Activated CD8-positive, alpha-beta T cell treated with anti-CD3 and anti-CD28 coated beads, Interleukin-2, amount 10 ng/mL, durations not matched to agents 7 days and 5 days (primary cell): ENCODE results near the gene TBCEL. TPM values are rescaled to one million over a fixed set of nuclear protein-coding genes. Genes with fewer than 3 reads are reported as not detected.
A peak's percentile ranks its signal among the peaks of the same experiment; 100 is the strongest.

Experiments used
- ATAC-seq: fragments of 150-1000 bp; cut with Tn5 transposase; one replicate; pipeline ENCODE4 v1.10.0; 2021; ENCODE audit warnings: moderate library complexity
- CTCF ChIA-PET: fragments of 350-600 bp; sonication (Branson Sonifier 250); formaldehyde crosslinking; loops from one replicate; lab custom pipeline; 2021; ENCODE audit warnings: antibody characterized with exemption; lab: Charles Lee
- POLR2A ChIA-PET: fragments of 350-600 bp; sonication (Branson Sonifier 250); formaldehyde crosslinking; loops from one replicate; lab custom pipeline; 2021; ENCODE audit warnings: antibody characterized with exemption; lab: Charles Lee
- DNase-seq: peaks from one replicate; pipeline ENCODE4 v3.0.0-alpha.2; 2020
- H3K27ac Mint-ChIP-seq: one replicate; pipeline ENCODE4 v1.8.0; 2021; ENCODE audit warnings: mild to moderate bottlenecking, mixed read lengths
- H3K27me3 Mint-ChIP-seq: one replicate; pipeline ENCODE4 v1.8.0; 2021; ENCODE audit warnings: low read depth, mixed read lengths
- H3K36me3 Mint-ChIP-seq: one replicate; pipeline ENCODE4 v1.8.0; 2021; ENCODE audit warnings: low read depth, mixed read lengths
- H3K4me1 Mint-ChIP-seq: one replicate; pipeline ENCODE4 v1.8.0; 2021; ENCODE audit warnings: low read depth, mixed read lengths
- H3K4me3 Mint-ChIP-seq: one replicate; pipeline ENCODE4 v1.8.0; 2021; ENCODE audit warnings: mild to moderate bottlenecking, mixed read lengths
- H3K9me3 Mint-ChIP-seq: one replicate; pipeline ENCODE4 v1.8.0; 2022; ENCODE audit warnings: mixed read lengths; ENCODE audit not compliant: insufficient read depth
- total RNA-seq, 2 experiments: library from RNA; stranded (reverse); gene quantifications; one replicate each; pipeline ENCODE4 v1.2.3, GENCODE V29; 2021

Gene TBCEL
- total RNA-seq = 10 to 100 TPM; 10.1 to 10.6 TPM

- Mint-ChIP-seq H3K27me3 (peaks cover 6% of the 10 kb centered on the region), H3K36me3 (no peaks in the 10 kb centered on the region), H3K9me3 (no peaks in the 10 kb centered on the region), H3K4me3 (peak within 1 kb of the TSS; percentile 77), H3K27ac (peak within 1 kb of the TSS; percentile 75), H3K4me1 (peaks cover 13% of the 10 kb centered on the region)
- ChIA-PET POLR2A (interaction anchor here (0.7 to 1.0 kb wide), 2 partner anchors 24 to 714 kb away, joined by 3 read pairs; no protein-coding TSS in a partner anchor), CTCF (interaction anchor here (1.3 to 1.9 kb wide), 2 partner anchors 10 to 13 kb away, joined by 4 to 6 read pairs; no protein-coding TSS in a partner anchor)
- ATAC-seq (peak; percentile 84), DNase-seq (peak; percentile 81)
Measured at GRCh38 chr11:121023848-121024751, at the start of gene TBCEL. Gene TBCEL, plus strand, starts transcription at chr11:121024102. Its CDS starts 21,589 bp downstream, at chr11:121045691.

DNA sequence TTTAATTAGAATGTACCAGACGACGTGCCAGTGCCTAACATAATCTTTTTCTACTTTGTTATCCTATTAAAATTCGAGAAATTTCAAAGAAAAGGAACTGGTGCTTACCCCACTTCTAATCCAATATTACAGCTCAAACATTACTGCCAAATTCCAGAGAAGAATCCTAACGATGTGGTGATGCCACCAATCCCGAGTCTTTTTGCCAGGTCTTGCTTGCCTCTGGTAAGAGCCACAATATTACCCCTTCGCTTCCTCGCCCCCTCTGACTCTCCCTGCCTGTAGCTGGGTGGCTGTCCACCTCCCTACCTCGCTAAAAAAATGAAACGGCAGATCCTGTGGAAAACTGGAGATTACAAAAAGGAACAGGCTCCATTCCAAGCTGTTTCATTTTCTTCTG, 49.4 kb upstream of the TBCEL start:
- DNase-seq (no peak), ATAC-seq (no peak)
- H3K4me1 Mint-ChIP-seq = no peaks in the 10 kb centered on the region
- peaks cover 15% of the 10 kb centered on the region for H3K27me3 Mint-ChIP-seq
- ChIA-PET POLR2A (no interaction called here), CTCF (no interaction called here)
- no peak overlapping the region for H3K27ac Mint-ChIP-seq
- no peaks in the 10 kb centered on the region for H3K9me3 Mint-ChIP-seq
- no peaks in the 10 kb centered on the region for H3K36me3 Mint-ChIP-seq
- H3K4me3 Mint-ChIP-seq = no peak overlapping the region

GRCh38 chr11:120974965-120975364, 48.9 kb upstream of the TBCEL start:
- H3K36me3 Mint-ChIP-seq = no peaks in the 10 kb centered on the region
- CTCF ChIA-PET = no interaction called here
- ATAC-seq (no peak), DNase-seq (no peak)
- no peaks in the 10 kb centered on the region for H3K9me3 Mint-ChIP-seq
- H3K27me3 Mint-ChIP-seq = peaks cover 16% of the 10 kb centered on the region
- H3K27ac Mint-ChIP-seq = no peak overlapping the region
- no peaks in the 10 kb centered on the region for H3K4me1 Mint-ChIP-seq
- POLR2A ChIA-PET = no interaction called here
- H3K4me3 Mint-ChIP-seq = no peak overlapping the region

DNA sequence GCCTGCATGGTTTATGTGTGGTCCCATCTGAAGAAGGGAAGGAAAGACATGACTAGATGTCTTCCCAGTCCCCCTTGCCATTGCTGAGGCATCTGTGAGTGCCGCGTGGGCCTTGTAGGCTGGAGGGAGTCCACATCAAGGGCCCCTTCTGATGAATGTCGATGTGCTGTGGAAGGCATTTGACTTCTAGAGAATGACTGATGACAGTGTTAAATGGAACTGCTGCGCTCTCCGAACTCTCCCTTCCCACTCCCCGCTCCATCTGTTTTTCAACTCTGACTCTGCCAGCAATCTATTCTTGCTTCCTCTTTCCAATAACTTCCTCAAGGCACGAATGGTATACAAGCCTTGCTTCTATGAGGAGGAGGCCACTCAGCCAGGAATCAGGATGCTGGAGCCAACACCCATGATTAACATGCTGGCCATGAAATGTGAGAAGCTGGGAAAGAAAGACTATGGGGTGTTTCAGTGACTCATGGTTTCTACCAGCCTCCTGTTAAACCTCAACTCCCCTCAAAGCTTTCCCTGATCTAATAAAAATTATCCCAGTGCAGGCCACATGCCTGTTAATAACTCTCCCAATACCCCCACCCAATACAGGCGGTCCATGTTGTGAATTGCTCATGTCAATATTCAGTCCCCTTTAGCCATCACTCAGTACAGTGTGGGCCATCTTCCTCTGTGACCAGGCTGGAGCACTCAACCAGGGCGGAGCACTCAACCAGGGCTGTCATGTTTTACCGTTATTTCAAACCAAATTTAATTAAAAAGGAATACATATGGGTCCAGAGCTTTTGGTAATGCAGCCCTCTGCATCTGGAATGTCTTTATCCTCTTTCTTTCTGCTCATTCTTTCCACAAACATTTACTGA, 46.4 kb upstream of the TBCEL start:
- CTCF ChIA-PET = no interaction called here
- POLR2A ChIA-PET = interaction anchor here (0.5 kb wide), 2 partner anchors 13 to 17 kb away, joined by 3 to 4 read pairs; no protein-coding TSS in a partner anchor
- peaks cover 30% of the 10 kb centered on the region for H3K27me3 Mint-ChIP-seq
- DNase-seq (no peak), ATAC-seq (no peak)
- no peak overlapping the region for H3K27ac Mint-ChIP-seq
- no peaks in the 10 kb centered on the region for H3K36me3 Mint-ChIP-seq
- H3K9me3 Mint-ChIP-seq = no peaks in the 10 kb centered on the region
- no peaks in the 10 kb centered on the region for H3K4me1 Mint-ChIP-seq
- no peak overlapping the region for H3K4me3 Mint-ChIP-seq

DNA sequence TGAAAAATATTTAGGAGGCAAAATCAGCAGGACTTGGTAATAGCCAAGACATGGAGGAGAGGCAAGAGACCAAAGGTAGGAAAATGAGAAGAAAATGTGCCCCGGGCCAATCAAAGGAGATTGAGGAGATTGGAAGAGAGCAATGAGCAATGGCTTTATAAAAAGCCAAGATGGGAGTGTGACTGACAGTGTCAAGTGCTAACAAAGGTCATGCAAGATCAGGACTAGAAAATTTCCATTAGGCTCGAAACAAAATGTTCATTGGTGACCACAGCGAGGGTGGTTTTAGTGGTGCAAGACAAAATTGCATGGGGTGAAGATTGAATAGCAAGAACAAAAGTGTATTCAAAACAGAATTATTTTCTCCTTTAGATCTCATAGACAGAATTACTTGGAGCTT, 45.2 kb upstream of the TBCEL start:
- no peak for DNase-seq
- Mint-ChIP-seq H3K27me3 (peaks cover 41% of the 10 kb centered on the region), H3K4me1 (no peaks in the 10 kb centered on the region), H3K9me3 (no peaks in the 10 kb centered on the region), H3K27ac (no peak overlapping the region), H3K36me3 (no peaks in the 10 kb centered on the region), H3K4me3 (no peak overlapping the region)
- ChIA-PET CTCF (no interaction called here), POLR2A (no interaction called here)
- no peak for ATAC-seq

DNA sequence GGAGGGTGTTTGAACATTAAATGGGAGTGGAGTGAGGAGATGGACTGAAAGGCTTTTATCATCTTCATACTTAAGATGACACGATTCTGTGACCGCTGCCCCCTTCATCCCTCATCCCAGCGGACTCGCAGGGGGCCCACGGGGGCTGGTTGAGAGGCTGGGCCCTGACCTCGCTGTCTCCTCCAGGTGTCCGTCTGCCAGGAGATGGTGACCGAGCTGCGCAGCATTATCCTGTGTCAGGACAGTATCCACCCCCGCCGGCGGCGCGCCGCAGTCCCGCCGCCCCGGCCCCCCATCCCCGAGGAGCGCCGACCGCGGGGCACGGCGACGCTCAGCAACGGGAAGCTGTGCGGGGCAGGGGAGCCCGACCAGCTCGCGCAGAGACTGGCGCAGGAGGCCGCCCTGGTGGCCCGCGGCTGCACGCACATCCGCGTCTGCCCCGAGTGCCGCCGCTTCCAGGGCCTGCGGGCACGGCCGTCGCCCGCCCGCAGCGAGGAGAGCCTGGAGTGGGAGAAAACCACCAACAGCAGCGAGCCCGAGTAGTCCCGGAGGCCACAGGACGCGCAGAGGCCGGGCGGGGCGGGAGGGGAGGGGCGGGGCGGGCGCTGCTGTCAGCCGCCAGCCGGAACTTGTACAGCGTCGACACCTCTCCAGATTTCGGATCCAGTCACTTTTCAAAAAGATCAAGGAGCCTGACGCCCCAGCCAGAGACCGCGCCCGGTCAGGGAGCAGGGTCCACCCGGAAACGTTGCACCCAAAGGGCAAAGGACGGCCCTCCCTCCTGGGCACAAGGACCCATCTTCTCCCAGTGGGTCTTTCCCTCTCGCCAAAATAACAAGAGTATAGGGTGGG, 38.0 kb upstream of the TBCEL start:
- DNase-seq (peak; percentile 49), ATAC-seq (peak; percentile 94)
- Mint-ChIP-seq H3K4me1 (peaks cover 12% of the 10 kb centered on the region), H3K4me3 (peak overlapping the region; percentile 45), H3K9me3 (no peaks in the 10 kb centered on the region), H3K27me3 (peaks cover 37% of the 10 kb centered on the region), H3K36me3 (no peaks in the 10 kb centered on the region), H3K27ac (no peak overlapping the region)
- ChIA-PET CTCF (interaction anchor here (1.1 to 1.5 kb wide), 2 partner anchors 13 to 41 kb away, joined by 4 read pairs; no protein-coding TSS in a partner anchor), POLR2A (no interaction called here)

DNA sequence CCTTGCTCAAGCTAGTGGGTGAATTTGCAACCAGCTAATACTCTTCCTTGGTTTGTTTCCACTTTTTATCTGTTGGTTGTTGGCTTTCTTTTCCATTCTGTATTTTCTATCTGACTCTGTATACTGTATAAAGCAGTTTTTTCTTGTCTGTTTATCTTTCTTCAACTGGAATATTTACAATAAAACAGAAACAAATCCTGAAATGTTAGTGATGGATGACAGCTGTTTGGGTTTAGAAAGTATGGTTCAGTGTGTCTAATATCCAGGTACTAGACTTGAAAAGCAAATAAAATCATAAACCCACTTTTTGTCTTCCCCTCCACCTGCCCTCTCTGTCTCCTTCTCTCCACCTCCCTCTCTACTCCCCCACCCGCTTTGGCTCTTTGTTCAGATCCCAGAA, 35.3 kb upstream of the TBCEL start:
- ChIA-PET POLR2A (no interaction called here), CTCF (interaction anchor here (1.7 kb wide), 1 partner anchor 206 kb away, joined by 6 read pairs; no protein-coding TSS in a partner anchor)
- DNase-seq = no peak
- Mint-ChIP-seq H3K4me1 (peaks cover 12% of the 10 kb centered on the region), H3K27me3 (peaks cover 21% of the 10 kb centered on the region), H3K4me3 (no peak overlapping the region), H3K9me3 (no peaks in the 10 kb centered on the region), H3K36me3 (no peaks in the 10 kb centered on the region), H3K27ac (no peak overlapping the region)
- no peak for ATAC-seq

DNA sequence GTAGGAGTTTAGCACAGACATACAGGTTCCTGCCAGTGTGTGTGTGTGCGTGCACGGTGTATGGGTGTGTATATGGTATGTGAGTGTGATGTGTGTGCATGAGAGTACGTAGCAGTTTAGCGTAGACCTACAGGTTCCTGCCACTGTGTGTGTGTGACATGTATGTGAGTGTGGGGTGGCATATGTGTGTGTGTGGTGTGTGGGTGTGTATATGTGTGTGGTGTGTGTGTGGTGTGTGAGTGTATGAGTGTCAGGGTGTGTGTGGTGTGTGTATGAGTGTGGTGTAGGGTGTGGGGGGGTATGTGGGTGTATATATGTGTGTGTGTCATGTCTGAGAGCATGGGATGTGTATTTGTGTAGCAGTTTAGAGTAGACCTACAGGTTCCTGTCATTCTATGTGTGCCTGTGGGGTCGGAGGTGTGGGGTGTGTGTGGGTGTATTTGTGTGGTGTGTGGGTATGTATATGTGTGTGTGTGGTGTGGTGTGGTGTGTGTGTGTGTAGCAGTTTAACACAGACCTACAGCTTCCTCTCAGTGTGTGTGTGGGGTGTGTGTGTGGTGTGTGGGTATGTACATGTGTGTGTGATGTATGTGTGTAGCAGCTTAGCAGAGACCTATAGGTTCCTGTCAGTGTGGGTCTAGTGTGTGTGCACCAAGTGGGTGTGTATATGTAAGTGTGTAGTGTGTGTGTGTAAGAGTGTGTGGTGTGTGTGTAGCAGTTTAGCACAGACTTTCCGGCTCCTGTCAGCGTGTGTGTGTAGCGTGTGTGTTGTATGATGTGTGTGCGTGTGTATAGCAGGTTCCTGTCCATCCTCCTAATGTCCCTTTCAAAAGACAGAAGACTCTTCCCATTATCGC, 31.8 kb upstream of the TBCEL start:
- peaks cover 15% of the 10 kb centered on the region for H3K27me3 Mint-ChIP-seq
- ATAC-seq (no peak), DNase-seq (no peak)
- no peak overlapping the region for H3K4me3 Mint-ChIP-seq
- POLR2A ChIA-PET = no interaction called here
- CTCF ChIA-PET = no interaction called here
- peaks cover 5% of the 10 kb centered on the region for H3K4me1 Mint-ChIP-seq
- H3K27ac Mint-ChIP-seq = no peak overlapping the region
- no peaks in the 10 kb centered on the region for H3K9me3 Mint-ChIP-seq
- no peaks in the 10 kb centered on the region for H3K36me3 Mint-ChIP-seq

DNA sequence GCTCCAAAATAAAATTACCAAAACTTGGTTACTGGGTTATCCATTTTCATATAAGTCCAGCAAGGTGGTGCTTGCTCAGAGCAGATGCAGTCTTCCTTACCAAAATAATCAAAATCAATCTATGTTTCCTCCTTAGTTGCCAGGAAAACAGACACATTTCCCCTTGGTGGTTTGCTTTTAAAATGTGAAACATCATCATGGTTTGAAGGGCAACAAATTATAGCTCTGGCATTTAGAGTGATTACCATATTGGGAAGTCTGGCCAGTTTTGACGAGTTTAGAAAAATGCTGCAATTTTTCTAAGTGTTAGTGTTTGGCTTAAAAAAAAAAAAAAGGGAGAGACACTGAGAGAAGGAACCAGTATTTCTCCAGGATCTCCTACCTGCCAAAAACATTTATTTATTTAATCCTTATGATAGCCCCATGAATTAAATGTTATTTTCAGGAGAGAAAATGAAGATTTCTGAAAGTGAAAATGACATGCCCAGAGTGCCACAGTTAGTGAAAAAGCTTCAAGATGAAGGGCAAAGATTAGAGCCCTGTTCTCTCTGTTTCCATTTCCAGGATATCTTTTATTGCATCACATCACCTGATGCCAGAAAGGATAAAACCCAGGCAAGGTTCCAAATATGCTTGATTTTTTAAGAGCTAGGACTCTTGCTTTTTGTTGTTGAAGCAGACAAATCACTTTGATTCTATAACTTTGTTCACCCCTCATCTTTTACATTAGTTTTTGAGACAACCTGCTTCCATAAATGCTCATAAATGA, 29.6 kb upstream of the TBCEL start:
- Mint-ChIP-seq H3K27ac (no peak overlapping the region), H3K27me3 (peaks cover 12% of the 10 kb centered on the region), H3K9me3 (no peaks in the 10 kb centered on the region), H3K4me1 (peaks cover 5% of the 10 kb centered on the region), H3K36me3 (no peaks in the 10 kb centered on the region), H3K4me3 (no peak overlapping the region)
- POLR2A ChIA-PET = no interaction called here
- DNase-seq (no peak), ATAC-seq (no peak)
- CTCF ChIA-PET = no interaction called here

- Mint-ChIP-seq H3K9me3 (no peaks in the 10 kb centered on the region), H3K27ac (no peak overlapping the region), H3K36me3 (no peaks in the 10 kb centered on the region), H3K4me1 (peaks cover 5% of the 10 kb centered on the region), H3K4me3 (no peak overlapping the region), H3K27me3 (peaks cover 10% of the 10 kb centered on the region)
- no peak for DNase-seq
- ChIA-PET POLR2A (no interaction called here), CTCF (no interaction called here)
- no peak for ATAC-seq
Measured at GRCh38 chr11:120995184-120995583, 28.7 kb upstream of the TBCEL start.
